Central memory CD8-positive, alpha-beta T cell (primary cell): ENCODE data around the gene SERPINB13.

Experiments
- ATAC-seq: fragments of 150-1000 bp; cut with Tn5 transposase; replicated peaks from 2 replicates; pipeline ENCODE4 v1.10.0; 2022; ENCODE audit warnings: mild to moderate bottlenecking, moderate FRiP score, moderate number of reproducible peaks; ENCODE audit not compliant: poor library complexity, severe bottlenecking; ENCODE audit errors: extremely low read depth
- DNase-seq, 2 donors: peaks; one replicate each; pipeline ENCODE4 v3.0.0; 2021; ENCODE audit warnings: low spot score in 2 of 2
- H3K27ac Mint-ChIP-seq: one replicate; pipeline ENCODE4 v1.8.0; 2022; ENCODE audit warnings: low read depth, mild to moderate bottlenecking, moderate library complexity, mixed read lengths
- H3K27me3 Mint-ChIP-seq: one replicate; pipeline ENCODE4 v1.8.0; 2022; ENCODE audit warnings: mixed read lengths
- H3K36me3 Mint-ChIP-seq: one replicate; pipeline ENCODE4 v1.8.0; 2022; ENCODE audit warnings: mild to moderate bottlenecking, moderate library complexity, mixed read lengths; ENCODE audit not compliant: insufficient read depth
- H3K4me1 Mint-ChIP-seq: one replicate; pipeline ENCODE4 v1.8.0; 2022; ENCODE audit warnings: mixed read lengths
- H3K4me3 Mint-ChIP-seq: one replicate; pipeline ENCODE4 v1.8.0; 2022; ENCODE audit warnings: mild to moderate bottlenecking, moderate library complexity, mixed read lengths
- H3K9me3 Mint-ChIP-seq: one replicate; pipeline ENCODE4 v1.8.0; 2022; ENCODE audit warnings: mixed read lengths

Gene SERPINB13

GRCh38 chr18:63564561-63564960, 22.6 kb upstream of the SERPINB13 start:
- ATAC-seq (no peak), DNase-seq (no peak)
- Mint-ChIP-seq H3K4me3 (no peak overlapping the region), H3K36me3 (peaks cover 3% of the 10 kb centered on the region), H3K27ac (no peak overlapping the region), H3K9me3 (no peaks in the 10 kb centered on the region), H3K4me1 (no peaks in the 10 kb centered on the region), H3K27me3 (peaks cover 63% of the 10 kb centered on the region)

GRCh38 chr18:63567276-63567675, 19.9 kb upstream of the SERPINB13 start:
- no peak overlapping the region for H3K4me3 Mint-ChIP-seq
- DNase-seq (no peak), ATAC-seq (no peak)
- H3K36me3 Mint-ChIP-seq = peaks cover 3% of the 10 kb centered on the region
- no peak overlapping the region for H3K27ac Mint-ChIP-seq
- no peaks in the 10 kb centered on the region for H3K9me3 Mint-ChIP-seq
- peaks cover 77% of the 10 kb centered on the region for H3K27me3 Mint-ChIP-seq
- no peaks in the 10 kb centered on the region for H3K4me1 Mint-ChIP-seq

DNA sequence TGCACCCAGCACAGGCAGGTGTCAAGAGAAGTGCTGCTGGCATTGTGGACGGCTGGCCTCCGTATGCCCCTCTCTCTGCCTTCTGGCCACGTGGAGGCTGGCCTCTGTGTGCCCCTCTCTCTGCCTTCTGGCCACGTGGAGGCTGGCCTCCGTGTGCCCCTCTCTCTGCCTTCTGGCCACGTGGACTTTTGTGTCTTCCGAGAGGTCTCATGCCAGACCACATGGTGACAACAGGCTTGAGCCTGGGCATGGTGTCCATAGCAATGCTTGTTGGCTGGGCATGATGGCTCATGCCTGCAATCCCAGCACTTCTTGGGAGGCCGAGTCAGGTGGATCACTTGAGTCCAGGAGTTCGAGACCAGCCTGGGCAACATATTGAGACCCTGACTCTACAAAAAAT, 19.3 kb upstream of the SERPINB13 start:
- Mint-ChIP-seq H3K27me3 (peaks cover 77% of the 10 kb centered on the region), H3K36me3 (peaks cover 3% of the 10 kb centered on the region)

DNA sequence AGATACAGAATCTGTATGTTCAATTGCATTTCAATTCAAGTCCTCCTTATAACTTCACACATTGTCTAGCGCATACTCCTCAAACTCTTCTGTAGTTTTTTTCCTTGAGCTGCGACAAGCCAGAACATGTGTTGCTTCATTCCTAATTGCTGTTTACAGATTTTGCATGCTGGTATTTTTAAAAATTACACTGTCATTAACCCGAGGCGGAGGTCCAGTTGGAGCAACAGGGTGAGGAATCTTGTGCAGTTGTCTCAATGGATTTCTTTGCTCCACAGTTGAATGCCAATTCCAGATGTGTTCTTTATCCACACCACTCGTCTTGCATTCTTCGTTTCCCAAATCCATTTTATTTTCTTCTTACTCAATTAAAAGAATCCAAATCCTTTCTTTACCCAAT, 16.4 kb upstream of the SERPINB13 start:
- H3K9me3 Mint-ChIP-seq = no peaks in the 10 kb centered on the region
- H3K27ac Mint-ChIP-seq = no peak overlapping the region
- no peaks in the 10 kb centered on the region for H3K4me1 Mint-ChIP-seq
- H3K27me3 Mint-ChIP-seq = peaks cover 61% of the 10 kb centered on the region
- ATAC-seq (no peak), DNase-seq (no peak)
- H3K36me3 Mint-ChIP-seq = peaks cover 3% of the 10 kb centered on the region
- no peak overlapping the region for H3K4me3 Mint-ChIP-seq

More for the DNA sequence above, 19.3 kb upstream of the SERPINB13 start:
- ATAC-seq (no peak), DNase-seq (no peak)
- Mint-ChIP-seq H3K4me3 (no peak overlapping the region), H3K4me1 (no peaks in the 10 kb centered on the region), H3K9me3 (no peaks in the 10 kb centered on the region), H3K27ac (no peak overlapping the region)

- Mint-ChIP-seq H3K36me3 (no peaks in the 10 kb centered on the region), H3K4me1 (no peaks in the 10 kb centered on the region), H3K27me3 (peaks cover 47% of the 10 kb centered on the region), H3K9me3 (no peaks in the 10 kb centered on the region), H3K4me3 (no peak overlapping the region), H3K27ac (no peak overlapping the region)
- DNase-seq (no peak), ATAC-seq (no peak)
Measured at GRCh38 chr18:63575681-63576080, 11.5 kb upstream of the SERPINB13 start.

DNA sequence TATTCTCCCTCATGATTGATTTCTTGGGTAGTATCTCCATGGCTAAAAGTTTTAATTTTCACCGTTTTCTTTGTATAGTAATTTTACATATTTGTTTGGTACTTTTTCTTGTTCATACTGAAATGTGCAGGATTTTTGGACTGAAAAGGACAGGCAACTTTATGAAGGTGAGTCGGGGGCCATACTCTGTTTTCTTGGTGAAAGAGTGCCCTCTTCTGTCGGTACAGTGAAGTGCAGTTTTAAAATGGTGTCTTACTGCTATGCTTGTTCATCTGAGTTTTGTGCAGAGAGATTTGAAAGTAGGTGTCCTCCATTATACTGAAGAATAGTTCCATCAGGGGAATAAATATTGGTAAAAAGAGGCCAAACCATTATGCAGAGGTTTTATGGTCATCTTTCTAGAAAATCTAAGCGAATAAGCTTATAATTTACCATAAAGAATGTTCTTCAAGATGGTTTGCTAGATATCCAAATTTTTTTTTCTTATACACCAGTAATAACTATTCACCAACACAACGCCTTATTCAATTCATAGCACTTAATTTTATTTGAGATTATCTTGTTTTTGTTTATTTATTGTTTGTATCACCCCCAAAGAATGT, 8.7 kb upstream of the SERPINB13 start:
- no peak for DNase-seq
- H3K4me1 Mint-ChIP-seq = no peaks in the 10 kb centered on the region
- no peaks in the 10 kb centered on the region for H3K9me3 Mint-ChIP-seq
- H3K4me3 Mint-ChIP-seq = no peak overlapping the region
- peaks cover 41% of the 10 kb centered on the region for H3K27me3 Mint-ChIP-seq
- H3K36me3 Mint-ChIP-seq = no peaks in the 10 kb centered on the region
- no peak overlapping the region for H3K27ac Mint-ChIP-seq
- ATAC-seq = no peak

- Mint-ChIP-seq H3K36me3 (no peaks in the 10 kb centered on the region), H3K9me3 (no peaks in the 10 kb centered on the region), H3K27ac (no peak overlapping the region), H3K27me3 (peaks cover 46% of the 10 kb centered on the region), H3K4me1 (no peaks in the 10 kb centered on the region), H3K4me3 (no peak overlapping the region)
- ATAC-seq (no peak), DNase-seq (no peak)
Measured at GRCh38 chr18:63579616-63580015, 7.5 kb upstream of the SERPINB13 start.

DNA sequence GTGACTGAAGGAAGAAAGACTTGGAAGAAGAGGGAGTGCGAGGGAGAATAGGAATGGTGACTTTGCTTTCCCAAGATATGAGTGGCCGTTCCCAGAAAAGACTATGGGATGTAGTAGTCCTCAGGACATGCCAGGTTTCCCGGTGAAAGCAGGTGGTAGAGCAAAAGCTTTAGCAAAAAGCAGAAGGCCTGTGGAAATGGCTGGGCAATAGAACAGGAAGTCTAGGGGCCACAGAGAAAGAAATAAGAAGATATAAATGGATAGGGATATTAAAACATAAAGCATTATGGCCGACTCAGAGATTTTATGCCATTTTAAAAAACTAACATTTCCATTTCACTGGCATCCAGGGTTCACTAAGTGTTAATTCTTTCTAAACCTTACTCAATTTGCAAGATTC, 1.2 kb upstream of the SERPINB13 start:
- ATAC-seq = no peak
- H3K9me3 Mint-ChIP-seq = no peaks in the 10 kb centered on the region
- H3K27me3 Mint-ChIP-seq = peaks cover 48% of the 10 kb centered on the region
- H3K4me3 Mint-ChIP-seq = no peak overlapping the region
- no peaks in the 10 kb centered on the region for H3K4me1 Mint-ChIP-seq
- DNase-seq = no peak
- peaks cover 2% of the 10 kb centered on the region for H3K36me3 Mint-ChIP-seq
- H3K27ac Mint-ChIP-seq = no peak overlapping the region

- H3K4me1 Mint-ChIP-seq = no peaks in the 10 kb centered on the region
- H3K36me3 Mint-ChIP-seq = peaks cover 2% of the 10 kb centered on the region
- no peak overlapping the region for H3K4me3 Mint-ChIP-seq
- DNase-seq (no peak), ATAC-seq (no peak)
- H3K9me3 Mint-ChIP-seq = no peaks in the 10 kb centered on the region
- no peak overlapping the region for H3K27ac Mint-ChIP-seq
- H3K27me3 Mint-ChIP-seq = peaks cover 43% of the 10 kb centered on the region
Measured at GRCh38 chr18:63586431-63586830, 712 bp upstream of the SERPINB13 start.

- H3K27ac Mint-ChIP-seq = no peak overlapping the region
- no peaks in the 10 kb centered on the region for H3K9me3 Mint-ChIP-seq
- H3K27me3 Mint-ChIP-seq = peaks cover 43% of the 10 kb centered on the region
- no peak for ATAC-seq
- no peak for DNase-seq
- H3K4me1 Mint-ChIP-seq = no peaks in the 10 kb centered on the region
- peaks cover 2% of the 10 kb centered on the region for H3K36me3 Mint-ChIP-seq
- no peak overlapping the region for H3K4me3 Mint-ChIP-seq
Measured at GRCh38 chr18:63588909-63589308, 1.8 kb downstream of the SERPINB13 start.

GRCh38 chr18:63590373-63590772, 3.2 kb downstream of the SERPINB13 start:
- Mint-ChIP-seq H3K9me3 (no peaks in the 10 kb centered on the region), H3K27ac (no peak overlapping the region), H3K4me3 (no peak overlapping the region), H3K4me1 (no peaks in the 10 kb centered on the region), H3K27me3 (peaks cover 30% of the 10 kb centered on the region), H3K36me3 (peaks cover 2% of the 10 kb centered on the region)
- DNase-seq (no peak), ATAC-seq (no peak)

GRCh38 chr18:63590966-63591695, 4.0 kb downstream of the SERPINB13 start:
- Mint-ChIP-seq H3K4me1 (no peaks in the 10 kb centered on the region), H3K36me3 (no peaks in the 10 kb centered on the region), H3K4me3 (no peak overlapping the region), H3K27me3 (peaks cover 22% of the 10 kb centered on the region), H3K9me3 (no peaks in the 10 kb centered on the region), H3K27ac (no peak overlapping the region)
- DNase-seq (no peak), ATAC-seq (no peak)

GRCh38 chr18:63591725-63592124, 4.6 kb downstream of the SERPINB13 start:
- DNase-seq (no peak), ATAC-seq (no peak)
- no peak overlapping the region for H3K4me3 Mint-ChIP-seq
- H3K36me3 Mint-ChIP-seq = no peaks in the 10 kb centered on the region
- no peaks in the 10 kb centered on the region for H3K9me3 Mint-ChIP-seq
- peaks cover 19% of the 10 kb centered on the region for H3K27me3 Mint-ChIP-seq
- H3K27ac Mint-ChIP-seq = no peak overlapping the region
- no peaks in the 10 kb centered on the region for H3K4me1 Mint-ChIP-seq
